ENCODE results near the gene FAM227B. TPM values are rescaled to one million over a fixed set of nuclear protein-coding genes. Genes with fewer than 3 reads are reported as not detected.
"Not testable (repeated sequence)": the region's sequence is repeated elsewhere in the genome, so short reads cannot be mapped to it uniquely, and the experiment has no call there.

Gene FAM227B
- total RNA-seq, 3 donors from 2014 or later = 1.3 to 2.4 (median 1.6) TPM

GRCh38 chr15:49495993-49496753 lies 124.4 kb downstream of the FAM227B start:
- Mint-ChIP-seq H3K9me3 (no peaks in the 10 kb centered on the region), H3K27me3 (ENCODE audit: low read depth) (no peaks in the 10 kb centered on the region)
- no peak for ATAC-seq

GRCh38 chr15:49494842-49495241 lies 125.8 kb downstream of the FAM227B start:
- no peaks in the 10 kb centered on the region for H3K4me1 Mint-ChIP-seq (ENCODE audit: low read depth)
- H3K27me3 Mint-ChIP-seq (ENCODE audit: low read depth) = no peaks in the 10 kb centered on the region
- no peak overlapping the region for H3K4me3 Mint-ChIP-seq
- no peaks in the 10 kb centered on the region for H3K36me3 Mint-ChIP-seq (ENCODE audit: insufficient read depth)
- no peak for DNase-seq
- no peaks in the 10 kb centered on the region for H3K9me3 Mint-ChIP-seq
- ATAC-seq = no peak

More at GRCh38 chr15:49495993-49496753, 124.4 kb downstream of the FAM227B start:
- Mint-ChIP-seq H3K36me3 (ENCODE audit: insufficient read depth) (no peaks in the 10 kb centered on the region), H3K4me3 (no peak overlapping the region), H3K4me1 (ENCODE audit: low read depth) (no peaks in the 10 kb centered on the region)
- no peak for DNase-seq

- DNase-seq (no peak), ATAC-seq (no peak)
- Mint-ChIP-seq H3K36me3 (ENCODE audit: insufficient read depth) (no peaks in the 10 kb centered on the region), H3K4me3 (no peak overlapping the region), H3K27me3 (ENCODE audit: low read depth) (no peaks in the 10 kb centered on the region), H3K4me1 (ENCODE audit: low read depth) (no peaks in the 10 kb centered on the region), H3K9me3 (no peaks in the 10 kb centered on the region)
Observed at GRCh38 chr15:49492830-49493229, 127.8 kb downstream of the FAM227B start.

- H3K9me3 Mint-ChIP-seq = no peaks in the 10 kb centered on the region
- H3K4me1 Mint-ChIP-seq (ENCODE audit: low read depth) = no peaks in the 10 kb centered on the region
- no peaks in the 10 kb centered on the region for H3K27me3 Mint-ChIP-seq (ENCODE audit: low read depth)
- no peak overlapping the region for H3K4me3 Mint-ChIP-seq
- no peak for DNase-seq
- no peak for ATAC-seq
- H3K36me3 Mint-ChIP-seq (ENCODE audit: insufficient read depth) = no peaks in the 10 kb centered on the region
Observed at GRCh38 chr15:49492151-49492550, 128.5 kb downstream of the FAM227B start.

- no peaks in the 10 kb centered on the region for H3K27me3 Mint-ChIP-seq (ENCODE audit: low read depth)
- ATAC-seq (no peak), DNase-seq (no peak)
- no peaks in the 10 kb centered on the region for H3K4me1 Mint-ChIP-seq (ENCODE audit: low read depth)
- no peaks in the 10 kb centered on the region for H3K9me3 Mint-ChIP-seq
- no peaks in the 10 kb centered on the region for H3K36me3 Mint-ChIP-seq (ENCODE audit: insufficient read depth)
- H3K4me3 Mint-ChIP-seq = no peak overlapping the region
Observed at GRCh38 chr15:49490966-49491365, 129.7 kb downstream of the FAM227B start.

GRCh38 chr15:49485401-49485800 lies 135.2 kb downstream of the FAM227B start:
- not testable (repeated sequence) for H3K4me3 Mint-ChIP-seq; H3K27me3 Mint-ChIP-seq (ENCODE audit: low read depth); ATAC-seq; DNase-seq; H3K9me3 Mint-ChIP-seq; H3K4me1 Mint-ChIP-seq (ENCODE audit: low read depth); H3K36me3 Mint-ChIP-seq (ENCODE audit: insufficient read depth)

GRCh38 chr15:49478982-49479381 lies 141.6 kb downstream of the FAM227B start:
- H3K4me1 Mint-ChIP-seq (ENCODE audit: low read depth); H3K4me3 Mint-ChIP-seq; ATAC-seq; H3K27me3 Mint-ChIP-seq (ENCODE audit: low read depth); H3K36me3 Mint-ChIP-seq (ENCODE audit: insufficient read depth); H3K9me3 Mint-ChIP-seq; DNase-seq: not testable (repeated sequence)

GRCh38 chr15:49478021-49478420 lies 142.6 kb downstream of the FAM227B start:
- not testable (repeated sequence) for ATAC-seq; DNase-seq; H3K27me3 Mint-ChIP-seq (ENCODE audit: low read depth); H3K9me3 Mint-ChIP-seq; H3K36me3 Mint-ChIP-seq (ENCODE audit: insufficient read depth); H3K4me1 Mint-ChIP-seq (ENCODE audit: low read depth); H3K4me3 Mint-ChIP-seq

- no peaks in the 10 kb centered on the region for H3K9me3 Mint-ChIP-seq
- ATAC-seq (no peak), DNase-seq (no peak)
- H3K27me3 Mint-ChIP-seq (ENCODE audit: low read depth) = no peaks in the 10 kb centered on the region
- H3K4me3 Mint-ChIP-seq = no peak overlapping the region
- H3K36me3 Mint-ChIP-seq (ENCODE audit: insufficient read depth) = no peaks in the 10 kb centered on the region
- H3K4me1 Mint-ChIP-seq (ENCODE audit: low read depth) = peaks cover 3% of the 10 kb centered on the region
Observed at GRCh38 chr15:49473031-49473430, 147.6 kb downstream of the FAM227B start.

GRCh38 chr15:49472338-49472737 lies 148.3 kb downstream of the FAM227B start:
- peaks cover 3% of the 10 kb centered on the region for H3K4me1 Mint-ChIP-seq (ENCODE audit: low read depth)
- no peak for DNase-seq
- no peaks in the 10 kb centered on the region for H3K36me3 Mint-ChIP-seq (ENCODE audit: insufficient read depth)
- no peaks in the 10 kb centered on the region for H3K9me3 Mint-ChIP-seq
- H3K4me3 Mint-ChIP-seq = no peak overlapping the region
- no peaks in the 10 kb centered on the region for H3K27me3 Mint-ChIP-seq (ENCODE audit: low read depth)
- no peak for ATAC-seq

- H3K9me3 Mint-ChIP-seq = no peaks in the 10 kb centered on the region
- no peak for DNase-seq
- peaks cover 8% of the 10 kb centered on the region for H3K4me1 Mint-ChIP-seq (ENCODE audit: low read depth)
- peak in 1 of 2 donors; percentile 66 for ATAC-seq
- no peaks in the 10 kb centered on the region for H3K36me3 Mint-ChIP-seq (ENCODE audit: insufficient read depth)
- no peak overlapping the region for H3K4me3 Mint-ChIP-seq
- H3K27me3 Mint-ChIP-seq (ENCODE audit: low read depth) = no peaks in the 10 kb centered on the region
Observed at GRCh38 chr15:49471733-49472132, 148.9 kb downstream of the FAM227B start.

- H3K9me3 Mint-ChIP-seq; DNase-seq; H3K4me3 Mint-ChIP-seq; ATAC-seq; H3K27me3 Mint-ChIP-seq (ENCODE audit: low read depth); H3K36me3 Mint-ChIP-seq (ENCODE audit: insufficient read depth); H3K4me1 Mint-ChIP-seq (ENCODE audit: low read depth): not testable (repeated sequence)
Observed at GRCh38 chr15:49471248-49471647, 149.4 kb downstream of the FAM227B start.

GRCh38 chr15:49468481-49468839 lies 152.2 kb downstream of the FAM227B start:
- H3K4me1 Mint-ChIP-seq (ENCODE audit: low read depth) = peaks cover 11% of the 10 kb centered on the region
- DNase-seq = no peak
- H3K36me3 Mint-ChIP-seq (ENCODE audit: insufficient read depth) = no peaks in the 10 kb centered on the region

GRCh38 chr15:49467746-49468480 lies 152.7 kb downstream of the FAM227B start:
- Mint-ChIP-seq H3K27me3 (ENCODE audit: low read depth) (no peaks in the 10 kb centered on the region), H3K4me1 (ENCODE audit: low read depth) (peaks cover 11% of the 10 kb centered on the region), H3K9me3 (no peaks in the 10 kb centered on the region), H3K36me3 (ENCODE audit: insufficient read depth) (no peaks in the 10 kb centered on the region), H3K4me3 (no peak overlapping the region)
- DNase-seq (no peak), ATAC-seq (no peak)

More at GRCh38 chr15:49468481-49468839, 152.2 kb downstream of the FAM227B start:
- Mint-ChIP-seq H3K9me3 (no peaks in the 10 kb centered on the region), H3K4me3 (no peak overlapping the region), H3K27me3 (ENCODE audit: low read depth) (no peaks in the 10 kb centered on the region)
- no peak for ATAC-seq

GRCh38 chr15:49466119-49466518 lies 154.5 kb downstream of the FAM227B start:
- no peaks in the 10 kb centered on the region for H3K36me3 Mint-ChIP-seq (ENCODE audit: insufficient read depth)
- peaks cover 8% of the 10 kb centered on the region for H3K4me1 Mint-ChIP-seq (ENCODE audit: low read depth)
- H3K27me3 Mint-ChIP-seq (ENCODE audit: low read depth) = no peaks in the 10 kb centered on the region
- ATAC-seq (no peak), DNase-seq (no peak)
- no peaks in the 10 kb centered on the region for H3K9me3 Mint-ChIP-seq
- H3K4me3 Mint-ChIP-seq = no peak overlapping the region

All from activated T-cell treated with anti-CD3 and anti-CD28 coated beads, Interleukin-2, amount 50 U/mL, for 4 hours (primary cell).